HG03064 (cell line): Measurements from ENCODE around the gene C1orf50.

Source experiments
- ATAC-seq: cut with Tn5 transposase; IDR thresholded peaks from one replicate; pipeline ENCODE4 v1.9.1; 2021; ENCODE audit warnings: low read depth; ENCODE audit not compliant: unreplicated experiment

Gene C1orf50

GRCh38 chr1:42758641-42759040 lies 8.4 kb upstream of the C1orf50 start:
- no peak for ATAC-seq

- ATAC-seq = no peak
Measured at GRCh38 chr1:42759114-42759513, 7.9 kb upstream of the C1orf50 start.

GRCh38 chr1:42761567-42761966 lies 5.5 kb upstream of the C1orf50 start:
- no peak for ATAC-seq

GRCh38 chr1:42762269-42762668 lies 4.8 kb upstream of the C1orf50 start:
- no peak for ATAC-seq

- no peak for ATAC-seq
Measured at GRCh38 chr1:42765269-42765668, 1.8 kb upstream of the C1orf50 start.

GRCh38 chr1:42765832-42766740 lies 963 bp upstream of the C1orf50 start:
- peak; percentile 20 for ATAC-seq

GRCh38 chr1:42767510-42768000 lies 506 bp downstream of the C1orf50 start:
- ATAC-seq = peak; percentile 26

GRCh38 chr1:42768172-42768571 lies 1.1 kb downstream of the C1orf50 start:
- no peak for ATAC-seq

- no peak for ATAC-seq
Measured at GRCh38 chr1:42769811-42770210, 2.8 kb downstream of the C1orf50 start.

GRCh38 chr1:42773420-42773819 lies 6.4 kb downstream of the C1orf50 start:
- no peak for ATAC-seq

- ATAC-seq = no peak
Measured at GRCh38 chr1:42774928-42775526, 8.0 kb downstream of the C1orf50 start.

GRCh38 chr1:42776502-42776901 lies 9.5 kb downstream of the C1orf50 start:
- no peak for ATAC-seq

- ATAC-seq = no peak
Measured at GRCh38 chr1:42777852-42778251, 10.8 kb downstream of the C1orf50 start.

- ATAC-seq = no peak
Measured at GRCh38 chr1:42779725-42780124, 12.7 kb downstream of the C1orf50 start.

GRCh38 chr1:42780176-42780575 lies 13.1 kb downstream of the C1orf50 start:
- ATAC-seq = no peak

- no peak for ATAC-seq
Measured at GRCh38 chr1:42783092-42783491, 16.0 kb downstream of the C1orf50 start.

- no peak for ATAC-seq
Measured at GRCh38 chr1:42784547-42784945, 17.5 kb downstream of the C1orf50 start.

- no peak for ATAC-seq
Measured at GRCh38 chr1:42784946-42785693, 18.1 kb downstream of the C1orf50 start, which contains the start of gene TMEM269. Gene TMEM269 (plus strand): TSS chr1:42784991. CDS start chr1:42789894, 4,903 bp downstream.

- no peak for ATAC-seq
Measured at GRCh38 chr1:42786097-42786496, 19.0 kb downstream of the C1orf50 start.

GRCh38 chr1:42788021-42788420 lies 21.0 kb downstream of the C1orf50 start:
- ATAC-seq = no peak

GRCh38 chr1:42793824-42794223 lies 26.8 kb downstream of the C1orf50 start:
- ATAC-seq = no peak
